Loucy (cell line): Measurements from ENCODE around the gene RABGAP1.

ENCODE experiments used
- EZH2phosphoT487 ChIP-seq: fragments of 200-600 bp; IDR thresholded peaks from 2 replicates; pipeline ENCODE4 v1.6.1; 2018; ENCODE audit warnings: antibody characterized with exemption, mild to moderate bottlenecking, moderate library complexity, borderline replicate concordance
- TF ChIP-seq, protein P1 (sequence below): fragments of 200-600 bp; sonication (generic); conservative IDR thresholded peaks from 2 replicates; pipeline ENCODE4 v1.5.1; 2014; ENCODE audit warnings: mild to moderate bottlenecking, antibody characterized with exemption, low read length

DNA sequence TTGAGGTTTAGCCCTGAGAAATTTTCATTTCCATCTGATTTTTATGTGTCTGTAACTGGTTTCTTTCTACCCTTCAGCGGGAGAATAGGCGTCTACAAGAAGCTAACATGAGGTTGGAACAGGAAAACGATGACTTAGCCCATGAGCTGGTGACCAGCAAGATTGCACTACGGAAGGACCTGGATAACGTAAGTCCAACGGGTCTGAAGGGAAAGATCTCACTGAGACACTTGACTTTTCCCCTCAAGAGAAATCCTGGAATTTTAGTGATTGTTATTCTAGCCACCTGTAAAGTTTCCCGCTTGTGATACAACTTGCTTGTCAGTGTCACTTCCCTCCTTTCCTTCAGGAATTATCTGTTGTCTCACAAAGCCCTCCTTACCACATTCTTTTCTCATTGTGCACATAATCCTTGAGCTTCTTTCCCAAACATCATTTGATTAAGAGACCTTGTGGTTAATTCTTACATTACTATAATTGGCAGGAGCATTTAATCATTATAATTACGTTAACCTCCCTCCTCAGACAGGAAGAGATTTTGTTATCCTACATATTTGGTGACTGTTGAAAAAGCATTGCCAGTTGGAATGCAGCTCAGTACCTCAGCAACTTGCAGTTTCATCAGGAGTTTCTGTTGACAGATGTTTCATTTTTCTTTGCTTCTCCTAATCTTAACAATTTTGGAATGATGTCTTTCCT, 149.5 kb downstream of the RABGAP1 start:
- TF ChIP-seq, protein P1, sequence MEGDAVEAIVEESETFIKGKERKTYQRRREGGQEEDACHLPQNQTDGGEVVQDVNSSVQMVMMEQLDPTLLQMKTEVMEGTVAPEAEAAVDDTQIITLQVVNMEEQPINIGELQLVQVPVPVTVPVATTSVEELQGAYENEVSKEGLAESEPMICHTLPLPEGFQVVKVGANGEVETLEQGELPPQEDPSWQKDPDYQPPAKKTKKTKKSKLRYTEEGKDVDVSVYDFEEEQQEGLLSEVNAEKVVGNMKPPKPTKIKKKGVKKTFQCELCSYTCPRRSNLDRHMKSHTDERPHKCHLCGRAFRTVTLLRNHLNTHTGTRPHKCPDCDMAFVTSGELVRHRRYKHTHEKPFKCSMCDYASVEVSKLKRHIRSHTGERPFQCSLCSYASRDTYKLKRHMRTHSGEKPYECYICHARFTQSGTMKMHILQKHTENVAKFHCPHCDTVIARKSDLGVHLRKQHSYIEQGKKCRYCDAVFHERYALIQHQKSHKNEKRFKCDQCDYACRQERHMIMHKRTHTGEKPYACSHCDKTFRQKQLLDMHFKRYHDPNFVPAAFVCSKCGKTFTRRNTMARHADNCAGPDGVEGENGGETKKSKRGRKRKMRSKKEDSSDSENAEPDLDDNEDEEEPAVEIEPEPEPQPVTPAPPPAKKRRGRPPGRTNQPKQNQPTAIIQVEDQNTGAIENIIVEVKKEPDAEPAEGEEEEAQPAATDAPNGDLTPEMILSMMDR, result no peak
- TF ChIP-seq EZH2phosphoT487, result no peak
